RWPE2 (cell line): ENCODE results near the gene LHFPL4.
A peak's percentile ranks its signal among the peaks of the same experiment; 100 is the strongest.

Experiments
- ATAC-seq: fragments of 200-7000 bp; cut with Tn5 transposase; 3 replicates; pipeline ENCODE4 v1.9.1; 2021; ENCODE audit warnings: low read depth
- DNase-seq: peaks from one replicate; pipeline ENCODE4 v3.0.0-alpha.2; 2020; ENCODE audit warnings: low spot score
- H3K27ac ChIP-seq: fragments of 450-650 bp; 2 replicates; pipeline ENCODE4 v1.5.1; 2017; ENCODE audit warnings: mild to moderate bottlenecking; ENCODE audit not compliant: poor library complexity, severe bottlenecking
- H3K27me3 ChIP-seq: fragments of 250-450 bp; sonication (Bioruptor Pico); 2 replicates; pipeline ENCODE4 v1.5.1; 2021; ENCODE audit warnings: mild to moderate bottlenecking, moderate library complexity; ENCODE audit not compliant: insufficient read depth, poor library complexity, severe bottlenecking
- H3K36me3 ChIP-seq: fragments of 250-450 bp; sonication (Bioruptor Pico); 2 replicates; pipeline ENCODE4 v1.5.1; 2020; ENCODE audit warnings: low read depth, mild to moderate bottlenecking, moderate library complexity
- H3K4me1 ChIP-seq: fragments of 250-450 bp; sonication (Bioruptor Pico); 2 replicates; pipeline ENCODE4 v1.5.1; 2021; ENCODE audit warnings: mild to moderate bottlenecking, moderate library complexity; ENCODE audit not compliant: insufficient read depth, poor library complexity, severe bottlenecking
- H3K4me3 ChIP-seq: fragments of 250-450 bp; sonication (Bioruptor Pico); 2 replicates; pipeline ENCODE4 v1.5.1; 2021; ENCODE audit warnings: mild to moderate bottlenecking, moderate library complexity; ENCODE audit not compliant: severe bottlenecking
- H3K9me3 ChIP-seq: fragments of 250-450 bp; sonication (Bioruptor Pico); 2 replicates; pipeline ENCODE4 v1.5.1; 2021; ENCODE audit warnings: mild to moderate bottlenecking, moderate library complexity; ENCODE audit not compliant: severe bottlenecking
- TF ChIP-seq, protein P1 (sequence below): fragments of 450-650 bp; IDR thresholded peaks from one replicate; pipeline ENCODE4 v1.5.1; 2017; ENCODE audit warnings: mild to moderate bottlenecking, moderate library complexity; ENCODE audit not compliant: poor library complexity, severe bottlenecking

The LHFPL4 gene

DNA sequence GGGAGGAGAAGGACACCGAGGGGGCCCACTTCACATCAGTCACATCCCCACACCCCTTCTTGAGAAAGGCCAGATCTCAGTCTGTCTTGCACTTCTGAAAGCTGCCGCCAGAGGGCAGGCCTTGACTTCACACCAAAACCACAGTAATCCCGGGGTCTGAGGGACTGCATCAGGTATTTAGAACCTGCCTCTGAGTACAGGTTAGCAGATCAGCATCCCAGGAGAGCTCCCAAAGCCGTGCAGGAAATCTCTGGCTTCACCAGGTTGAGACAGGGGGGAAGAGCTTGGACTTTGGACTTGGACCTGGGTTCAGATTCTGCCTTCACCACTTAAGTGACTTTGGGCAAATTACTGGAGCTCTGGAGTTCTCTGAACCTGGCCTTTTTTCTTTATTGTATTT is 50.3 kb downstream of the LHFPL4 start:
- no peak overlapping the region for H3K27ac ChIP-seq
- H3K4me3 ChIP-seq: no peak overlapping the region
- DNase-seq (no peak), ATAC-seq (peak; percentile 57; the same call in 2 of the 3 replicates)
- TF ChIP-seq, protein P1, sequence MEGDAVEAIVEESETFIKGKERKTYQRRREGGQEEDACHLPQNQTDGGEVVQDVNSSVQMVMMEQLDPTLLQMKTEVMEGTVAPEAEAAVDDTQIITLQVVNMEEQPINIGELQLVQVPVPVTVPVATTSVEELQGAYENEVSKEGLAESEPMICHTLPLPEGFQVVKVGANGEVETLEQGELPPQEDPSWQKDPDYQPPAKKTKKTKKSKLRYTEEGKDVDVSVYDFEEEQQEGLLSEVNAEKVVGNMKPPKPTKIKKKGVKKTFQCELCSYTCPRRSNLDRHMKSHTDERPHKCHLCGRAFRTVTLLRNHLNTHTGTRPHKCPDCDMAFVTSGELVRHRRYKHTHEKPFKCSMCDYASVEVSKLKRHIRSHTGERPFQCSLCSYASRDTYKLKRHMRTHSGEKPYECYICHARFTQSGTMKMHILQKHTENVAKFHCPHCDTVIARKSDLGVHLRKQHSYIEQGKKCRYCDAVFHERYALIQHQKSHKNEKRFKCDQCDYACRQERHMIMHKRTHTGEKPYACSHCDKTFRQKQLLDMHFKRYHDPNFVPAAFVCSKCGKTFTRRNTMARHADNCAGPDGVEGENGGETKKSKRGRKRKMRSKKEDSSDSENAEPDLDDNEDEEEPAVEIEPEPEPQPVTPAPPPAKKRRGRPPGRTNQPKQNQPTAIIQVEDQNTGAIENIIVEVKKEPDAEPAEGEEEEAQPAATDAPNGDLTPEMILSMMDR: peak; percentile 89
- H3K9me3 ChIP-seq: no peaks in the 10 kb centered on the region
- H3K4me1 ChIP-seq: peaks cover 4% of the 10 kb centered on the region
- H3K36me3 ChIP-seq: no peaks in the 10 kb centered on the region
- peaks cover 3% of the 10 kb centered on the region for H3K27me3 ChIP-seq

DNA sequence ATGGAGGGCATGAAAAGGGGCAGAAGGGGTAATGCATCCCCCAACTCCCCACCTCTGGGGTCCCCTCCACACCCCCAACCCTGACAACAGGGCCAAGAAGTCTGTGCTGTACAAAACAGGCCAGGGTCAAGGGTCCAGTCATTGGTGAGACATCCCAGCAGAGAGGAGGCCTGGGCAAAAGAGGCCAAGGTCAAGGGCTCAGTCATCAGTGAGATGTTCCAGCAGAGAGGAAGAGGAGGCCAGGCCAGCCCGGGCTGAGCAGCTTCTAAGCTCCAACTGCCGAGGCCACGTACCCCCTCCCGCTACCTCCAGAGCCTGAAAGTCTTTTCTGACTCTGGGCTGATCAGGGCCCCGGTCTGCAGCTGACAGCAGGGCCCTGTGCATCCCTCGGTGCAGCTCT is 52.4 kb downstream of the LHFPL4 start:
- TF ChIP-seq, protein P1: no peak
- H3K4me1 ChIP-seq: peaks cover 9% of the 10 kb centered on the region
- H3K4me3 ChIP-seq: no peak overlapping the region
- H3K27me3 ChIP-seq: no peaks in the 10 kb centered on the region
- no peak for DNase-seq
- H3K36me3 ChIP-seq: no peaks in the 10 kb centered on the region
- no peak for ATAC-seq
- no peaks in the 10 kb centered on the region for H3K9me3 ChIP-seq
- no peak overlapping the region for H3K27ac ChIP-seq

DNA sequence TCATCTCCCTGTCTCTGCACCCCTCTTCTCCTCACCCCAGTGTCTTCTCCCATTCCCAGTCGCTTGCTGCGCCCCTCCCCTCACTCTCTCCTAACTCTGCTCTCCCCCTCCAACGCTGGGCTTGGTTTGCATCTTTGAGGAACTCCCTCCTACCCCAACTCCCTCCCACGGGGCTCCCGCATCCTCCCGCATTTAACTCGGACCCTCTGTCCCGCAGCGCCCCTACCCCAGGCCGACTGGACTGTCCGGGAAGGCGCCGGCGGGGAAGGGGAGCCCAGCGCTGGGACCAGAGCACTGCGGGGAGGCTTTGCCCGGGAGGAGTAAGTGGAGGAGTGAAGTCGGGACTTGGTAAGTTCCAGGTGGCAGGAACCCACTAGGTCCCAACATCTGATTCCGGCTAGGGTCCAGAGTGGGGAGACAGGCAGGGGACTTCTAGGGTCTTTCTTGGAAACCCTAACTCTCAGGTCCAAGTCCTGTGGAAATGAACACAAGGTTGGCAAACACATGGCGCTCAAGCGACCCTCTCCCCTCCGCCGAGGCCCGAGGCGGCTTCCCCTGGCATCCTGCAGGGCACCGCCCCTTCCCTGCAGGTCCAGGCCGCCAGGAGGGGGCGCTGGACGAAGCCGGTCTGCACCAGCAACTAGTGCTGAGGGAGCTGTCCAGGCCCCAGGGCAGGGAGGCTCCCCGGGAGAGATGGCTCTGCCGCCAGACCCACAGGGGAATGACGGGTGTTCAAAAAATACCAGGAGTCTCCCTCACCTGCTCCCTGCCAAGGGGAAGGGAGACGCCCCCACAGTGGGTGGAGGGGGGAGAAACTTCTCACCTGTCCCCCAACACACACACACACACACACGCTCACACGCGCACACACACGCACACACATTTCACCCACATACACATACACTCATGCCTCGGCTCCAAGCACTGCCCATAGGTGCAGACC is 53.2 kb downstream of the LHFPL4 start:
- TF ChIP-seq, protein P1: peak; percentile 33
- H3K36me3 ChIP-seq: no peaks in the 10 kb centered on the region
- H3K9me3 ChIP-seq: no peaks in the 10 kb centered on the region
- DNase-seq (no peak), ATAC-seq (peak; percentile 37; the same call in 2 of the 3 replicates)
- peaks cover 9% of the 10 kb centered on the region for H3K4me1 ChIP-seq
- no peak overlapping the region for H3K27ac ChIP-seq
- H3K4me3 ChIP-seq: no peak overlapping the region
- H3K27me3 ChIP-seq: no peaks in the 10 kb centered on the region

DNA sequence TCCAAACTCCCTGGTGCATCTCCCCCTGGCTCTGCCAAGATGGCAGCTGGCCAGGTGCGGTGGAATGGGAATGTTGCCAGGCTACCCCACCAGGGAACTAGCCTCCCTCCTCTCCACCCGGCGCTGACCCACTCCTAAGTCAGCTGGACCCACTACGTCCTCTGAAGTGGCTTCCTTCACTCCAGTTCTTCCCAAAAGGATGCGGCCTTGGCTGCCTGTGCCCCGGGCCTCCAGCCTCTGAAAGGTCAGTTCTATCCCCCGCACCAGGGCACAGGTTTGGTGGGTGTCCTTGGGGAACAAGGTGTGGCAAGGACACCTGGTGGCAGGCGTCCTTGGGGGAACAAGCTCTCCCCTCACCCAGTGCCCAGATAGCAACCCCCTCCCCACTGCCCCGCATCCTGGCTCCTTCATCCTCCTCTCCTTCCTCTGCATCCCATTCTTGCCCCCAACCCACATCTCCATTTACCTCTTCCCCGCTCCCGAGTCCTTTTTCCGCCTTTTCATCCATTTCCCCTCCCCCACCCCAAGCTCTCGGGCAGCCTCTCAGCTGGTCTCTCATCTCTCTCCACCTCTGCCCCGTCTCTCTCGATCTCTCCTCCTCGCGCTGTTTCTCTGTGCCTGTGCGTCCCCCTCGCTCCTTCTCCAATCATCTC is 54.0 kb downstream of the LHFPL4 start:
- no peak for ATAC-seq
- Histone ChIP-seq H3K27me3 (no peaks in the 10 kb centered on the region), H3K4me3 (no peak overlapping the region), H3K4me1 (peaks cover 9% of the 10 kb centered on the region), H3K36me3 (no peaks in the 10 kb centered on the region), H3K27ac (no peak overlapping the region), H3K9me3 (no peaks in the 10 kb centered on the region)
- no peak for DNase-seq
- TF ChIP-seq, protein P1: no peak
